ENCODE results near the gene FAM76B.

Gene FAM76B

DNA sequence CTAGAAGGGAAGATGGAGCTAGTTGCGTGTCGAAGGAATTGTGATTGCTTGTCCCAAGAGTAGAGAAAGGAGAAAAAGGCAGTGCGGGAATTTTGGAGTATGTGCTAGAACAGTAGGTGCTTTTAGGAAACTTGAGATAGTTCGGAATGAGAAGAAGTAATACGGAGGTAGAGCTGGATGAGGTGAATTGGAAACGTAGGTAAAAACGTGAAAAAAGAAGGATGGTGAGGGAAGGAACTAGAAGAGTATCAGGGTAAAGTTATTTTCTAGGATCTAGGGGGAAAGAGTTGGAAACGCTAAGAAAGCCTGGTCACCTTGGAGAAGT lies 2.1 kb upstream of the FAM76B start:
- no peak for DNase-seq

DNA sequence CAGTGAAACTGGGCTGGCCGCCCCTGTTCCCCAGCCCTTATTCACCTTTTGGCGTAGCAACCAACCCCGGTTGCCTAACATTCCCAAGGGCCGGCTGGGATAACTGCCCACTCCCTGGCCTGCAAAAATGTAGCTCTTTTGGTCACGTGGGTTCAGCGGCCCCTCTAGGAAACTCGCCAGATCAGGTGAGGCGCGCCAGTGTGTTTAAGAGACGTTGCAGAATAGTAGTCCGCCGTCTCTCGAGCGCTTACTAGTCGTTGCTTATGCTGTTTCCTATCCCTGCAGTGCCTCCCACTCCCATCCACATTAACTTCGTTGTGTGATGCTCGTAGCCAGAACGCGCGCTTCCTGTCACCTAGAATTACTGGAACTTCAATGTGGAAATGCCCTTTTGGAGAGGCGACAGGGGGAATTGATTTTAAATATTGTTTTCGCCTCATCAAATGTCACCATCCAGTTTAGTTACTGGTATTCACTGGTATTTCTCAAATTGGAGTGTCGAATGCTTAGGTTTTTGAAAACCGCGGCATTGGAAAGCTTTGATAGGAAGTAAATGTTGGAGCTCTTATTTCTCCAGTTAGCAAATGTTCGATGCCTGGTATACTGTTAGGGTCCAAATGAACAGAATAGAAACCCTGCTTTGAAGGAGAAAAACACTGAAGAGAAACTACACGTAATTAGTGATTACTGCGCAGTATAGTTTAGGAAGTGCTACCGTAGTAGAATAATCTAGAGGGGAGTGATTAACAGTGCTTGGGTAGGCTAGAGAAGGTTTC lies 1.5 kb upstream of the FAM76B start:
- peak; percentile 37 to 68 for DNase-seq

- DNase-seq: peak; percentile 90 to 95
Measured at GRCh38 chr11:95790123-95790932, 746 bp upstream of the FAM76B start, which contains the start of gene CEP57. CEP57 (plus strand) TSS chr11:95790498; CDS start chr11:95790699, 201 bp downstream.

DNA sequence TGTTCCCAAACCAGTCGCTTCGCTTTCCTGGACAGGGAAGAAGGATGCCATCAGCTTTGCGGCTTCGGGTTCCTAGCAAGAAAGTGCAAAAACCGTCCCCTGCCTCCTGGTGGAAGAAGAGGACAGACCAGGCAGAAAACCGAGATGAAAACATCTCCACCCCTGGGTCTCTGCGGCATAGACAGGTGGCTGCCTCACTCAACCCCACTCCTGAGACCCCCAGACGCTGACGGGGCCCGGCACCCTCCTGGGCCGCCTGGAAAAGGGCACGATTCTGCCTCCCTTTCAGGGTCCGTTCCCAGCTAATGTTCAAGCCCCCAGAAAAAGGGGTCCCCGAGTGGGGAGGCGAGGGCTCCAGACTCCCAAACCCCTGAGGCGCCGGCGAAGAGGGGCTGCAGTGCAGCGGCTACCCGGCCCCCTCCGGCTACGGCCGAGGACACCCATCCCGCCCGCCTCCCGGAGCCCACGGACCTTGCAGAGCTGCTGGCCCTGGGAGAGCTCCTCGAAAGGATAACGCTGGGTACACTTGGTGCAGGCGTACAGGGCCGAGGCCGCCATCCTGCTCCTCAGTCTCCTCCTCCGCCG lies 569 bp downstream of the FAM76B start:
- DNase-seq: peak; percentile 23 to 26

DNA sequence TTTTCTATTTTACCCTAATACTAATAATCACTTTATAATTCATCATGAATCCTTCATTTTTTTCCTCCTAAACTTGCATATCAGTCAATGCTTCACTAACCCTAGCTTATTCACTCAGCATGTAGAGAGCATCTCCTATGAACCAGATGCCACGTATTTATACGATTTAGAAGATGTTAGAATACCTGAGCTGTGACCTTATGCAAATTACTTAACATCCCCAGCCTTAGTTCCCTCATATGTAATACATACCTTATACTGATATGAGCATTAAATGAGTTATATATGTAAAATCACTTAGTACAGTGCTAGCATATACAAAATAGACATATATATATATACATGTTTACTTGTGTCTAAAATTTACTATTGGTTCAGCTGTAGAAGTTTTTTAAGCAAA lies 9.0 kb downstream of the FAM76B start:
- no peak for DNase-seq

- DNase-seq: no peak
Measured at GRCh38 chr11:95778699-95779098, 10.9 kb downstream of the FAM76B start.

GRCh38 chr11:95776859-95777258 lies 12.7 kb downstream of the FAM76B start:
- DNase-seq: no peak

DNA sequence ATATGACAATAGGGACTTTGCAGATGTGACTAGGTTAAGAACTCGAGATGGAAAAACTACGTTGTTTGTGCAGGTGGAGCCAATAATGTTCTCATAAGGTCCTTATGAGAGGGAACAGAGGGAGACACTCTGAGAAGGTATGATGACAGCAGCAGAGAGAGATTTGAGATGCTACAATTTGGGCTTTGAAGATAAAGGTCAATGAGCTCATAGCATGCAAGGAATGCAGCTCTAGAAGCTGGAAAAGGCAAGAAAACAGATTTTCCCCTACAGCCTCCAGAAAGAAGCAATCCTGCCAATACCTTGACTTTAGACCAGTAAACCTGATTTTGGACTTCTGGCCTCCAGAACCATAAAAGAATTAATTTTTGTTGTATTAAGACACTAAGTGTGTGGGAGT lies 21.1 kb downstream of the FAM76B start:
- no peak for DNase-seq

- no peak for DNase-seq
Measured at GRCh38 chr11:95767498-95767897, 22.1 kb downstream of the FAM76B start.

- DNase-seq: no peak
Measured at GRCh38 chr11:95766701-95767100, 22.9 kb downstream of the FAM76B start.

- peak; percentile 29 to 40 for DNase-seq
Measured at GRCh38 chr11:95764267-95764898, 25.2 kb downstream of the FAM76B start.

DNA sequence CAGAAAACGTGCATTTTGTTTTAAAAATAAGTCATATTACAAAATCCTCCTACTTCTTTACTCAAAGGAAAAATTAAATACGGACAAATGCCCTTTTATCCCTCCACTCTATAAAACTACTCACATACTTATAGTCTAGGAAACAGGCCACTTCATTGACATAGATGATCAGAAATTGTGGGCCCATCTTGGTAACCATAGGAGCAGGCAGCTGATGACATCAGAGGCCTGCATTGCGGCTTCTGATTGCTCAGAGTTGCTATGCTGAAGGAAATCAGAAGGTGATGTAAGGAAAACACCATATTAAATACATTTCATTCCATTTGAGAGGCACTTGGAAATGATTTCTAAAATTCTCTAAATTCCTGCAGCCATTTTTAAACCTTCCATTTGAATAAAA lies 27.0 kb downstream of the FAM76B start:
- no peak for DNase-seq

DNA sequence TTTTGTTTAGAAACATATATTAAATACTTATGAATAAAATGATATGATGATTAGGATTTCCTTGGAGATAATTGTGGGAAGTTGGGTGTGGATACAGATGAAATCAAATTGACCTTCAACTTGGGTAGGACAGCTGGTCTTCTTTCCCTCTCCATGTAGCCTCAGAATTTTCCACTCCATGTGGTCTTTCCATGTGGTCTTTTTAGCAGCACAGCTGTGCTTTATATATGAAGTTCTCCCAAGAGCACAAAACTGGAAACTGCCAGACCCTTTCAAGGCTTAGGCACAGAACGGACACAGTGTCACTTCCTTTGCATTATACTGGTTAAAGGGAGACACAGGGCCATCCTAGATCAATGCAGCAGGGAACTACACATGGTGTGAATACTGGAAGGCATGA lies 28.6 kb downstream of the FAM76B start:
- DNase-seq: no peak

DNA sequence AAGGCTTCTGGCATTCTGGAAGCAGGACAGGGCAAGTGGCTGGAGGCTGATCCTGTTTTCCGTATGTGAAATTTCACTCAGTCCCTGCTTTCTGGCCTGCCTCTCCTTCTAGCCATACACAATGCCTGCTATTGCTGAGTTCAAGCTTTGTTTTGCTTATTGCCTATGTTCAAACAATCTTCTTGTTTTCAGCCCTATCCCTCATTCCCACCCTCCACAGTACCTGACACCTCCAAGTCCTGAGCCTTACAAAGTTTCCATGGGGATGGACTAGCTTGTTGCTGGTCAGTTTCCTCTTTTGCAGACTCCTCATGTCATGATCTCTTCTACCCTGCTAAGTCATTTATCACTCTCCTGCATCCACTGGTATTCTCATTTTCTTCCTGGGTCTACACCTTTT lies 38.1 kb downstream of the FAM76B start:
- DNase-seq: no peak

- DNase-seq: no peak
Measured at GRCh38 chr11:95750101-95750500, 39.5 kb downstream of the FAM76B start.

GRCh38 chr11:95739108-95739938 lies 50.3 kb downstream of the FAM76B start:
- no peak for DNase-seq

DNA sequence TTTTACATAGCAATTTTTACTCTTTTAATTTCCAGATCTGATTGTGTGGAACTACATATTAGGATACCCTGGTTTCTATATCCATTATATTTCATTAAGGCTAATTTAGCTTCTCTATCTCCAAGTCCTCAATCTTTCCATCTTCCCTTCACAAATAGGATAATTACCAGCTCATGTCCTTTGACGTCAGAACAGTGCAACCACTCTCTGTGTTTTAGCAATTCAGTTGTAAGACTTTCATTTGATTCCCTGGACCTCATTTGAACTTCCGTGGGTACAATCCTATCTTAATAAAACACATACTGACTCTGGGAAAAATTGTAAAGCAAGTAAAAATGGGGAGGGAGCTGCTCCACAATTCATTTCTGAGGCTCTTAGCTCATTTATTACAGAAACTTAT lies 52.8 kb downstream of the FAM76B start:
- DNase-seq: no peak

DNA sequence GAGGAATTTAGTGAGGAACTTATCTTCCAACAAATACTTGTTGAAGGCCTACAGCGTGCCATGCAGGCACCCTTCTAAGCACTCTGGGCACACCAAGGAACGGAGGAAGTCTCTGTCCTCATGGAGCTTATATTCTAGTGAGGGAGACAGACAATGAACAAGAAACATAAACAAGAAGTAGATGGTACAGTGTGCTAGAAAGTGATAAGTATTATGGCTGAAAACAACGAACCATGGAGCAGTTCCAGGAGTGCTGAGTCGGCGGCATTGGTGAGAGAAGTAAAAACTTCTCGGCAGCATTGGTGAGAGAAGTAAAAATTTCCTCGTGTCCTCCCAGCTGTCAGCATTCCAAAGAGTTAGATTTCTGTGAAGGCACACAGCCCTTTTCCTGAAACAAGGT lies 53.2 kb downstream of the FAM76B start:
- no peak for DNase-seq

DNA sequence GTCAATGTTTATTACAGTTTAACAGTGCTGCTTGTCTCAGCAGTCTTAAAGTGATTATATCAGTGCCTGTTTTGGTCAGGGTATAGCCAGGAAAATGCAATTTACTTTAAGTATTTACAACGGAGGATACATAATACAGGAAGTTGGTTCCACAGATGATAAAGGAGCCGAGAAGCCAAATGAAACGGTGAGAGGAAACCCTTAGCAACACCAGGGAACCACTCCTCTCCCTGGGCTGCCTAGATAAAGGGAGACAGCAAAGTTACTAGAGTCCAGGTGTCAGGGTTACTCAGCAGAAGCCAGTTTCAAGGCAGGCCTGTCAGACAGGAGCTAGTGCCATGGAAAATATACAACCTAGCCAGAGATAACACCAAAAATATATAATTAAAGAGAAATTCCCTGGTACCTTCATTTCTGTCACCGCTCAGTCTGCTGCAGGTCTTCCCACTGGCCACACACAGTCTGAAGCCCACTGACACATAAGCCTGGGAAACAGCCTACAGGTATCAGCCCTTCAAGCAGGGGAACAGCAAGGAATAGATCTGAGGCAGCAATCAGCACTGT lies 55.5 kb downstream of the FAM76B start:
- DNase-seq: no peak

DNA sequence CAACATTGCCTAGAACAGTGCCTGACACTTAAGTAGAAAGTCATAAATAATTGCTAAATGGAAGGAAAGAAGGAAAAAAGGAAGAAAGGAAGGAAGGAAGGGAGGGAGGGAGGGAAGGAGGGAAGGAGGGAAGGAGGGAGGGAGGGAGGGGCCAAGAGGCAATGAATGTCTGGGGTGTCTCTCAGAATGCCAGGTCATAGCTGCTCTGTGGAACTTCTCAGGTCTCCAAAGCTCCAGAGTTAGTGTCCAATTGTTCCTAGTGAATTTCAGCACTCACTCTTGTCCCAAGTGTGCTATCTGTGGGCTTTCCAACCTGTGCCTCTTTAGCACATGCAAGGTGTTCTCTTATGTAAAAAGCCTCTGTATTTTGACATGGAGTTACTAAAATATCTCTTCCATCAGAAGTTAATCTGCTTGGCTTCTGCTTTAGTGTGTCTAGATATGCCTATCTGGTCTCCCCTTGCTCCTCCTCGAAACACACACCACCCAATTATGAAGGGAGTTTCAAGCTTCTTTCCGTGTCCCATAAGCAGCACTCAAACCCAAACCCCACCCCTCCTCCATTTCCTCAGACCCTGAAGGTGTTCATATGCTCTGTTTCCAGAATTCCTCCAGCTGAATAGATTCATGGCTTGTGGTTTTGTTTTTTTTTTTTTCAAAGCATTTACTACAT lies 56.5 kb downstream of the FAM76B start:
- no peak for DNase-seq

- no peak for DNase-seq
Measured at GRCh38 chr11:95729462-95729861, 60.1 kb downstream of the FAM76B start.

DNA sequence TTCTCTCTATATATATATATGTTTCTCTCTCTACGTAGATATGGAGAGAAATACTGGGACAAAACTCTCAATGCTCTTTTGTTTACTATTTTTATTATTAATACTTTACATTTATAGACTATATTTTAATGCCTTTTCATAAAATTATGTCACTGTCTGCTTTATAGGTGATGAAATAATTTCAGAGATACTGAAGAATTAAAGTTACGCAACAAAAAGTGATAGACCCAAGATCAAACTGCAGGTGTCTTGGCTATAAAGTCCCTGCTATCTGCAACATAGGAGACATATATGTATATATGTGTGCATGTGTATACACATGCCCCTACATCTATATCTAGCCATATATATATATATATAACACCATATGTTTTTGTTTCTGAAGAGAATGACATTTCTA lies 60.8 kb downstream of the FAM76B start:
- DNase-seq: no peak

Data from SHP77 (cell line).